ENCODE measurements around the gene EIF4G3. TPM values are rescaled to one million over a fixed set of nuclear protein-coding genes. Genes with fewer than 3 reads are reported as not detected.
A peak's percentile ranks its signal among the peaks of the same experiment; 100 is the strongest.

EIF4G3 gene
- total and polyA plus RNA-seq, 2 of the 8 experiments (the other 6 are each of a cell fraction or from before 2014, with no cell fraction given), result 47.5 to 66.6 TPM

- WGBS, 2 experiments (ENCODE audit: extremely low coverage in 1 of 2, insufficient coverage in 1 of 2, insufficient read length in 1 of 2, insufficient replicate concordance in 2 of 2, low coverage in 1 of 2, low lambda C conversion rate in 2 of 2, missing lambda C conversion rate in 1 of 2), result 82% methylated on average over 16 of the region's 19 CpGs; no CpG with 5 or more reads in 1 of the 2 experiments
- Histone ChIP-seq H3K14ac (ENCODE audit: insufficient read length) (no peak overlapping the region), H3K36me3 (ENCODE audit: control insufficient read depth in 2 of 4, insufficient read depth in 4 of 4, low read length in 3 of 4) (peaks cover 2 to 10% (median 5%) of the 10 kb centered on the region in 4 experiments; a peak in 3 of 8 replicates), H3K4me1 (replicated peaks in 1 of 4; ENCODE audit: control insufficient read depth in 3 of 4, insufficient read depth in 4 of 4, low read length in 3 of 4) (peaks cover 0 to 5% (median 5%) of the 10 kb centered on the region in 4 experiments; a peak in 5 of 7 replicates), H2BK120ac (replicated peaks; ENCODE audit: low read depth, low read length) (no peak overlapping the region), H4K20me1 (replicated peaks in 1 of 2; ENCODE audit: control insufficient read depth in 1 of 2, insufficient read depth in 2 of 2, low read length in 2 of 2) (peaks cover 0 to 3% of the 10 kb centered on the region in 2 experiments), H3K56ac (replicated peaks; ENCODE audit: insufficient read length, low read depth, low read length) (no peak overlapping the region), H2BK15ac (ENCODE audit: low read length) (peak overlapping the region; percentile 95; the same call in 1 of the 2 replicates), H2BK5ac (ENCODE audit: low read depth, low read length) (peak overlapping the region; percentile 77; the same call in 1 of the 2 replicates), H3K18ac (ENCODE audit: extremely low read depth, low read length) (peak overlapping the region; percentile 76; the same call in 1 of the 2 replicates), H3K4ac (replicated peaks; ENCODE audit: insufficient read length, low read depth, low read length) (no peak overlapping the region), H4K5ac (ENCODE audit: insufficient read length, low read depth, low read length) (no peak overlapping the region), H3K27ac (ENCODE audit: low read depth, low read length) (no peak overlapping the region), H3K23ac (ENCODE audit: insufficient read length) (no peak overlapping the region), H2AFZ (ENCODE audit: low read length) (no peak overlapping the region), H3K79me2 (ENCODE audit: control insufficient read depth in 1 of 2, insufficient read depth in 2 of 2, low read length in 2 of 2) (no peaks in the 10 kb centered on the region), H4K8ac (ENCODE audit: extremely low read depth, insufficient read depth, low read length) (no peak overlapping the region; the same call in 1 of the 2 replicates), H3K23me2 (ENCODE audit: low read depth, low read length) (no peaks in the 10 kb centered on the region), H3K9ac (replicated peaks in 1 of 4; ENCODE audit: extremely low read depth in 1 of 4, low read depth in 3 of 4, low read length in 3 of 4) (no peak overlapping the region), H2AK5ac (ENCODE audit: low read depth, low read length) (no peak overlapping the region; the same call in 1 of the 2 replicates), H2BK12ac (ENCODE audit: low read depth, low read length) (no peak overlapping the region), H3K27me3 (replicated peaks in 1 of 4; ENCODE audit: control insufficient read depth in 3 of 4, extremely low read depth in 1 of 4, insufficient read depth in 3 of 4, low read length in 3 of 4) (no peaks in the 10 kb centered on the region), H3K79me1 (ENCODE audit: low read depth, low read length) (no peaks in the 10 kb centered on the region), H2BK20ac (ENCODE audit: low read length) (no peak overlapping the region), H3K9me3 (ENCODE audit: insufficient read depth in 2 of 2, low read depth in 1 of 2, low read length in 1 of 2) (no peaks in the 10 kb centered on the region), H4K91ac (replicated peaks; ENCODE audit: insufficient read length, low read length) (peak overlapping the region; percentile 72), H3K4me2 (ENCODE audit: insufficient read depth in 1 of 2, low read depth in 2 of 2, low read length in 2 of 2) (no peak overlapping the region), H3K4me3 (ENCODE audit: extremely low read depth in 1 of 4, insufficient read depth in 2 of 4, low read depth in 3 of 4, low read length in 4 of 4) (no peak overlapping the region)
- peak in 1 of 2 experiments; percentile 88 for DNase-seq (ENCODE audit: low read depth in 1 of 2, low spot score in 2 of 2)
- FAIRE-seq, result peak; percentile 19
- CTCF ChIA-PET (ENCODE audit: partially characterized antibody), result interaction anchor here (0.6 to 11.3 kb wide), 73 partner anchors 9 to 624 kb away, joined by 3 to 165 read pairs (median 4); partner anchors contain the start of gene NBPF3
- TF ChIP-seq CTBP2 (IDR thresholded peaks at IDR 0.05; ENCODE audit: borderline replicate concordance, insufficient read depth, insufficient read length, low read length), result no peak
- peak; percentile 43 to 67; a peak in 3 of 4 replicates for TF ChIP-seq RAD21 (IDR thresholded peaks at IDR 0.05 in 1 of 2, conservative IDR thresholded peaks at IDR 0.05 in 1 of 2; ENCODE audit: low read depth in 2 of 2, low read length in 2 of 2)
- no peak for TF ChIP-seq CHD1 (IDR thresholded peaks at IDR 0.05; ENCODE audit: low read depth, low read length)
- peak; percentile 60 to 86 (median 80) for TF ChIP-seq CTCF (IDR thresholded peaks at IDR 0.05; ENCODE audit: control extremely low read depth in 1 of 3, insufficient read depth in 1 of 3, low read depth in 1 of 3, low read length in 3 of 3)
- no peak for TF ChIP-seq YY1 (IDR thresholded peaks at IDR 0.05; ENCODE audit: low read depth, low read length)
- POLR2A ChIA-PET (ENCODE audit: partially characterized antibody), result interaction anchor here (0.9 kb wide), 1 partner anchor 436 kb away, joined by 4 read pairs; no protein-coding TSS in a partner anchor
Observed at GRCh38 chr1:21216835-21217811, 40.4 kb upstream of the EIF4G3 start.
